Glutamatergic neuron (in vitro differentiated cells): ENCODE measurements around the gene LRRC3. TPM values are rescaled to one million over a fixed set of nuclear protein-coding genes. Genes with fewer than 3 reads are reported as not detected.

Source experiments
- DNase-seq: peaks from one replicate; pipeline ENCODE4 v3.0.0; 2022
- H3K27ac Mint-ChIP-seq: one replicate; pipeline ENCODE4 v1.8.0; 2020; ENCODE audit warnings: mild to moderate bottlenecking, mixed read lengths, inconsistent platforms; ENCODE audit not compliant: unreplicated experiment
- H3K27me3 Mint-ChIP-seq: one replicate; pipeline ENCODE4 v1.8.0; 2020; ENCODE audit warnings: mild to moderate bottlenecking, moderate library complexity, mixed read lengths, inconsistent platforms; ENCODE audit not compliant: unreplicated experiment
- H3K36me3 Mint-ChIP-seq: one replicate; pipeline ENCODE4 v1.8.0; 2020; ENCODE audit warnings: mild to moderate bottlenecking, mixed read lengths, inconsistent platforms; ENCODE audit not compliant: unreplicated experiment
- H3K4me1 Mint-ChIP-seq: one replicate; pipeline ENCODE4 v1.8.0; 2020; ENCODE audit warnings: mild to moderate bottlenecking, low read depth, mixed read lengths, inconsistent platforms; ENCODE audit not compliant: unreplicated experiment
- H3K4me3 Mint-ChIP-seq: one replicate; pipeline ENCODE4 v1.8.0; 2020; ENCODE audit warnings: mild to moderate bottlenecking, mixed read lengths, inconsistent platforms; ENCODE audit not compliant: unreplicated experiment
- H3K9me3 Mint-ChIP-seq: one replicate; pipeline ENCODE4 v1.8.0; 2020; ENCODE audit warnings: mild to moderate bottlenecking, moderate library complexity, mixed read lengths, inconsistent platforms; ENCODE audit not compliant: unreplicated experiment
- total RNA-seq: library from RNA; stranded (reverse); fragmentation: NEBNext Ultra II Directional; extraction: Animal tissue kit (Norgen Biotek cat#: 25700); gene quantifications from one replicate; pipeline ENCODE4 v1.2.1, GENCODE V29; 2021; ENCODE audit not compliant: unreplicated experiment
- TF ChIP-seq, protein P1 (sequence below): fragments of 200-600 bp; sonication (generic); IDR thresholded peaks from one replicate; pipeline ENCODE4 v1.5.0; 2021; ENCODE audit not compliant: partially characterized antibody, unreplicated experiment

The LRRC3 gene
- total RNA-seq, 1 donor from 2014 or later: 5.8 TPM

DNA sequence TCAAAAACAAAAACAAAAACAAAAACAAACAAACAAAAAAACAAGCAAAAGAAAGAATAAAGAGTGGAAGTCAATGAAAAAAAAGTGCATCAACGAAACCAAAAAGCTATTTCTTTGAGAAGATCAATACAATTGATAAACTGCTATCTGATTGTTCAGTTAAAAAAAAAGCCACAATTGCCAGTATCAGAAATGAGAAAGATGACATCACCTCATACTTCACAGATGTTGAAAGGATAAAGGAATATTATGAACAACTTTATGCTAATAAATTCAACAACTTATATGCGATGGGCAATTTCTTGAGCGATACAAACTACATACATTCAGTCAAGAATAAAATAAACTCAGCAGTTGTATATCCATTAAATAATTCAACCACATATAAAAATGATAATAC lies 2.2 kb upstream of the LRRC3 start:
- Mint-ChIP-seq H3K4me3 (no peak overlapping the region), H3K27me3 (peaks cover 2% of the 10 kb centered on the region), H3K27ac (no peak overlapping the region), H3K4me1 (peaks cover 2% of the 10 kb centered on the region), H3K9me3 (peaks cover 6% of the 10 kb centered on the region), H3K36me3 (peaks cover 16% of the 10 kb centered on the region)
- TF ChIP-seq, protein P1, sequence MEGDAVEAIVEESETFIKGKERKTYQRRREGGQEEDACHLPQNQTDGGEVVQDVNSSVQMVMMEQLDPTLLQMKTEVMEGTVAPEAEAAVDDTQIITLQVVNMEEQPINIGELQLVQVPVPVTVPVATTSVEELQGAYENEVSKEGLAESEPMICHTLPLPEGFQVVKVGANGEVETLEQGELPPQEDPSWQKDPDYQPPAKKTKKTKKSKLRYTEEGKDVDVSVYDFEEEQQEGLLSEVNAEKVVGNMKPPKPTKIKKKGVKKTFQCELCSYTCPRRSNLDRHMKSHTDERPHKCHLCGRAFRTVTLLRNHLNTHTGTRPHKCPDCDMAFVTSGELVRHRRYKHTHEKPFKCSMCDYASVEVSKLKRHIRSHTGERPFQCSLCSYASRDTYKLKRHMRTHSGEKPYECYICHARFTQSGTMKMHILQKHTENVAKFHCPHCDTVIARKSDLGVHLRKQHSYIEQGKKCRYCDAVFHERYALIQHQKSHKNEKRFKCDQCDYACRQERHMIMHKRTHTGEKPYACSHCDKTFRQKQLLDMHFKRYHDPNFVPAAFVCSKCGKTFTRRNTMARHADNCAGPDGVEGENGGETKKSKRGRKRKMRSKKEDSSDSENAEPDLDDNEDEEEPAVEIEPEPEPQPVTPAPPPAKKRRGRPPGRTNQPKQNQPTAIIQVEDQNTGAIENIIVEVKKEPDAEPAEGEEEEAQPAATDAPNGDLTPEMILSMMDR: no peak
- DNase-seq: no peak

DNA sequence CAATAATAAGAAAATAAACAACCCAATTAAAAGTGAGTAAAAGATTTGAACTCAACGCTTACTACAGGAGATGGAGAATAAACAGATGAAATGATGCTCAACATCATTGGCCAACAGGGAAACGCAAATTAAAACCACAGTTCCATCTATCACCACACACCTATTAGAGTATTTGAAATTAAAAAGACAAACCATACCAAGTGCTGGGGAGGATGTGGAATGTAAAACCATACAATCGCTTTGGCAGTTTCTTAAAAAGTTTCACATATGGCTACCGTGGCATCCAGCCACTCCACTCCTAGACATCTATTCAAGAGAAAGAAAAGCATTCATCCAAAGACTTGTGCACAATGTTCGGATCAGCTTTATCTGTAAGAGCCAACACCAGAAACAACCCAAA lies 1.3 kb upstream of the LRRC3 start:
- Mint-ChIP-seq H3K4me1 (peaks cover 2% of the 10 kb centered on the region), H3K4me3 (peak overlapping the region; percentile 80), H3K27me3 (peaks cover 4% of the 10 kb centered on the region), H3K27ac (peak overlapping the region; percentile 43), H3K9me3 (peaks cover 6% of the 10 kb centered on the region), H3K36me3 (peaks cover 21% of the 10 kb centered on the region)
- TF ChIP-seq, protein P1: no peak
- DNase-seq: no peak

DNA sequence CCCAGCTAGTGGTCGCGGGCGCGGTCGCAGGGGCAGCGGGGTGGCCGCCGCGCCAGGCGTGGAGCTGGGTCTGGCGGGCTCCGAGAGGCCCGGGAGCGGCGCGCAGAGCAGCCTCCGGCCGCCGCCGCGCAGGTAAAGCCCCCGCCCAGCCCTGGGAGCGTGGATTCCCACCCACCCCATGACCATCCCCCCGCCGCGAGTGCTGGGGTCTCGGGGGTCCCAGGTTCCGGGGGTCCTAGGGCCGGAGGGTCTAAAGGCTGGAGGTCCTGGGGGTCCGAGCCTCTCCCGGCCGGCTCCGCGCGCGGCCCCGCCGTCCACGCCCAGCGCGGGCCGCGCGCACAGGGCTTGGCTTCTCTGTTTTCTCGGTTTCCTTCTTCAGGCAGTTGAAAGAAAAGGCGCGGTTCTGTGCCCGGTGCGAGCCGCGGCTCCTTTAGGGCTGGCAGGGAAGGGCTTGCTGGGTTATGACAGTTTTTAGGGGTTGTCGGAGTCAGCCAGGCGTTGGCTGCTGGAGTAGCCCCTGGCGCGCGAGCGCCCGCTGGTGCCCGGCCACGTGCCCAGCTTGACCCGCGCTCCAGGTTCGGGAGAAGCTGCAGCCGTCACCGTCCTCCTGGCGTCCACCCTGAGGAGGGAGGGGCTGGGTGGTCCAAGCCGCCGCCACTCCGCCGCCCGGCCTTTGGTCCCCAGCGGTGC lies 359 bp downstream of the LRRC3 start:
- no peak for DNase-seq
- no peak overlapping the region for H3K27ac Mint-ChIP-seq
- H3K4me3 Mint-ChIP-seq: peak overlapping the region; percentile 63
- peaks cover 6% of the 10 kb centered on the region for H3K27me3 Mint-ChIP-seq
- peaks cover 21% of the 10 kb centered on the region for H3K36me3 Mint-ChIP-seq
- H3K9me3 Mint-ChIP-seq: peaks cover 6% of the 10 kb centered on the region
- peaks cover 2% of the 10 kb centered on the region for H3K4me1 Mint-ChIP-seq
- TF ChIP-seq, protein P1: no peak

DNA sequence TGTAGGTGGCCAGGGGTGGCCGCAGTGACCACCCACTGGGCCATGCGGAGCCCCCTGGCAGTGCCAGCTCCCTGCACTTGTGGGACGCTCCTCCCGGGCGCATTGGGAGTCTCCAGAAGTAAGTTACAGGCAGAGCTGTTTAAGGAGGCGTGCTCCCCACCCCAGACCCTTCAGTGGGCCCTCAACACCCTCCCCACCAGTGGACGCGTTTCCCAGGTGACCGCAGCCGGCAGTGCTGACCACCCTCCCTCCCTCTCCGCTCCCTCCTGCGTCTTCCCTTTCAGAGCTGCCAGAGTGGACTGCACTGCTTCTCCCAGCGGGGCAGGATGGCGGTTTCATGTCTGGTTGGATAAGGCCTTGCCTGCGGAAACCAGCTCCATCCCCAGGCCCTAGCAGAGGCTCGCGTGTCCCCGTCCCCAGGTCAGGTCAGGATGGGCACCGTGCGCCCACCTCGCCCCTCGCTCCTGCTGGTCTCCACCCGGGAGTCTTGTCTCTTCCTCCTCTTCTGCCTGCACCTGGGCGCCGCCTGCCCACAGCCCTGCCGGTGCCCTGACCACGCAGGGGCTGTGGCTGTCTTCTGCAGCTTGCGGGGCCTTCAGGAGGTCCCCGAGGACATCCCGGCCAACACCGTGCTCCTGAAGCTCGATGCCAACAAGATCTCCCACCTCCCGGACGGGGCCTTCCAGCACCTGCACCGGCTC lies 1.1 kb downstream of the LRRC3 start:
- TF ChIP-seq, protein P1: no peak
- peak overlapping the region; percentile 38 for H3K4me3 Mint-ChIP-seq
- no peak for DNase-seq
- H3K36me3 Mint-ChIP-seq: peaks cover 19% of the 10 kb centered on the region
- H3K4me1 Mint-ChIP-seq: peaks cover 2% of the 10 kb centered on the region
- H3K27me3 Mint-ChIP-seq: peaks cover 6% of the 10 kb centered on the region
- peaks cover 6% of the 10 kb centered on the region for H3K9me3 Mint-ChIP-seq
- H3K27ac Mint-ChIP-seq: no peak overlapping the region
